IMR-90 (cell line): ENCODE data around the gene EXOC4. TPM values are rescaled to one million over a fixed set of nuclear protein-coding genes. Genes with fewer than 3 reads are reported as not detected.

ENCODE experiments used
- ATAC-seq: fragments of 200-7000 bp; cut with Tn5 transposase; 2 replicates; pipeline ENCODE4 v1.9.1; 2020; ENCODE audit warnings: low read depth, mild to moderate bottlenecking, moderate library complexity
- BruUV-seq: library from RNA; stranded (reverse); fragments of 400-500 nt; replicated peaks from 2 replicates; lab custom pipeline; 2021; lab: Mats Ljungman, UMichigan
- CTCF ChIA-PET: fragments of 300-600 bp; formaldehyde crosslinking; extraction: SDS; loops from one replicate; lab custom pipeline; 2021; ENCODE audit warnings: antibody characterized with exemption; lab: Yijun Ruan, JAX
- POLR2A ChIA-PET: fragments of 300-600 bp; sonication (Branson Sonifier 250); formaldehyde crosslinking; loops from one replicate; lab custom pipeline; 2022; ENCODE audit warnings: antibody characterized with exemption; ENCODE audit not compliant: unreplicated experiment; lab: Charles Lee
- DNase-seq: peaks from one replicate; pipeline ENCODE4 v3.0.0; 2013
- H2AFZ ChIP-seq: replicated peaks from 2 replicates; pipeline ENCODE3; 2013; ENCODE audit warnings: low read length, mild to moderate bottlenecking; ENCODE audit not compliant: poor library complexity
- H2AK5ac ChIP-seq: 2 replicates; pipeline ENCODE4 v1.6.1; 2013; ENCODE audit warnings: low read depth, low read length, inconsistent platforms
- H2AK9ac ChIP-seq: replicated peaks from 2 replicates; pipeline ENCODE3; 2013; ENCODE audit warnings: mild to moderate bottlenecking, low read depth, low read length, moderate library complexity; ENCODE audit not compliant: poor library complexity
- H2BK120ac ChIP-seq: 2 replicates; pipeline ENCODE4 v1.6.1; 2013; ENCODE audit warnings: low read depth, low read length, inconsistent platforms
- H2BK15ac ChIP-seq: 3 replicates; pipeline ENCODE4 v1.6.1; 2013; ENCODE audit warnings: low read depth, low read length, inconsistent platforms
- H2BK20ac ChIP-seq: 2 replicates; pipeline ENCODE4 v1.6.1; 2013; ENCODE audit warnings: low read depth, mild to moderate bottlenecking, inconsistent platforms, low read length, moderate library complexity
- H2BK5ac ChIP-seq: 2 replicates; pipeline ENCODE4 v1.6.1; 2013; ENCODE audit warnings: mild to moderate bottlenecking, low read depth, low read length, inconsistent platforms; ENCODE audit not compliant: poor library complexity, severe bottlenecking
- H3K14ac ChIP-seq: replicated peaks from 2 replicates; pipeline ENCODE4 v1.6.1; 2013; ENCODE audit warnings: low read depth, low read length, inconsistent platforms
- H3K18ac ChIP-seq: 2 replicates; pipeline ENCODE4 v1.6.1; 2013; ENCODE audit warnings: low read depth, low read length, control low read depth
- H3K23ac ChIP-seq: 2 replicates; pipeline ENCODE4 v1.6.1; 2013; ENCODE audit warnings: low read depth, low read length, inconsistent platforms
- H3K27ac ChIP-seq: 2 replicates; pipeline ENCODE4 v1.5.1; 2013; ENCODE audit warnings: mild to moderate bottlenecking, control low read depth, low read length; ENCODE audit not compliant: insufficient read depth
- H3K27me3 ChIP-seq: 2 replicates; pipeline ENCODE4 v1.6.1; 2013; ENCODE audit warnings: low read length; ENCODE audit not compliant: control insufficient read depth, insufficient read depth
- H3K36me3 ChIP-seq: 2 replicates; pipeline ENCODE4 v1.6.1; 2013; ENCODE audit warnings: low read length, mixed read lengths; ENCODE audit not compliant: control insufficient read depth, insufficient read depth
- H3K4ac ChIP-seq: 2 replicates; pipeline ENCODE4 v1.6.1; 2013; ENCODE audit warnings: low read depth, low read length, inconsistent platforms
- H3K4me1 ChIP-seq: 2 replicates; pipeline ENCODE4 v1.6.1; 2013; ENCODE audit warnings: low read length, mixed read lengths; ENCODE audit not compliant: control insufficient read depth, insufficient read depth
- H3K4me2 ChIP-seq: 2 replicates; pipeline ENCODE4 v1.6.1; 2013; ENCODE audit warnings: low read depth, mild to moderate bottlenecking, control low read depth, low read length, moderate library complexity
- H3K4me3 ChIP-seq: 2 replicates; pipeline ENCODE4 v1.5.1; 2013; ENCODE audit warnings: low read depth, mild to moderate bottlenecking, control low read depth, low read length, moderate library complexity; ENCODE audit not compliant: insufficient read depth
- H3K56ac ChIP-seq: 2 replicates; pipeline ENCODE4 v1.6.1; 2013; ENCODE audit warnings: low read length, inconsistent platforms; ENCODE audit not compliant: insufficient read depth; ENCODE audit errors: extremely low read depth
- H3K79me1 ChIP-seq, 2 experiments: 2 replicates each; pipeline ENCODE4 v1.6.1; 2013; ENCODE audit warnings: low read length in 2 of 2, inconsistent platforms in 1 of 2, low read depth in 1 of 2
- H3K9ac ChIP-seq: 2 replicates; pipeline ENCODE4 v1.6.1; 2013; ENCODE audit warnings: low read depth, low read length, control low read depth
- H3K9me1 ChIP-seq: 2 replicates; pipeline ENCODE4 v1.6.1; 2013; ENCODE audit warnings: low read length, inconsistent platforms; ENCODE audit not compliant: insufficient read depth
- H3K9me3 ChIP-seq: 2 replicates; pipeline ENCODE4 v1.6.1; 2013; ENCODE audit warnings: low read length; ENCODE audit not compliant: control insufficient read depth, insufficient read depth
- H4K20me1 ChIP-seq: 2 replicates; pipeline ENCODE4 v1.6.1; 2013; ENCODE audit warnings: low read length, inconsistent platforms; ENCODE audit not compliant: insufficient read depth
- H4K5ac ChIP-seq: 2 replicates; pipeline ENCODE4 v1.6.1; 2013; ENCODE audit warnings: mild to moderate bottlenecking, low read depth, low read length, control low read depth
- H4K8ac ChIP-seq, 2 experiments: 2 replicates each; pipeline ENCODE4 v1.6.1; 2013; ENCODE audit warnings: low read depth in 2 of 2, low read length in 2 of 2, control low read depth in 1 of 2, inconsistent platforms in 1 of 2
- H4K91ac ChIP-seq: 2 replicates; pipeline ENCODE4 v1.6.1; 2013; ENCODE audit warnings: low read depth, low read length, inconsistent platforms; ENCODE audit not compliant: insufficient read depth
- BHLHE40 ChIP-seq: fragments of 150-350 bp; IDR thresholded peaks from 2 replicates; pipeline ENCODE4 v1.6.1; 2016; ENCODE audit warnings: mild to moderate bottlenecking, low read depth, low read length
- CEBPB ChIP-seq: IDR thresholded peaks from 2 replicates; pipeline ENCODE4 v1.6.1; 2012; ENCODE audit warnings: low read depth, low read length, improper control_type of control experiment
- CHD1 ChIP-seq: IDR thresholded peaks from 2 replicates; pipeline ENCODE4 v1.6.1; 2012; ENCODE audit warnings: low read depth, low read length, improper control_type of control experiment
- CTCF ChIP-seq: conservative IDR thresholded peaks from 2 replicates; pipeline ENCODE4 v1.5.1; 2012; ENCODE audit warnings: mild to moderate bottlenecking, low read depth, low read length, improper control_type of control experiment
- ELK1 ChIP-seq: fragments of 150-350 bp; IDR thresholded peaks from 2 replicates; pipeline ENCODE4 v1.6.1; 2016; ENCODE audit warnings: low read depth, mild to moderate bottlenecking, low read length, moderate library complexity, borderline replicate concordance
- MAFK ChIP-seq: IDR thresholded peaks from 2 replicates; pipeline ENCODE4 v1.6.1; 2012; ENCODE audit warnings: low read depth, low read length, improper control_type of control experiment
- MAZ ChIP-seq: IDR thresholded peaks from 2 replicates; pipeline ENCODE4 v1.6.1; 2012; ENCODE audit warnings: low read depth, mild to moderate bottlenecking, low read length, improper control_type of control experiment, moderate library complexity, borderline replicate concordance
- MXI1 ChIP-seq: IDR thresholded peaks from 2 replicates; pipeline ENCODE4 v1.6.1; 2012; ENCODE audit warnings: low read depth, mild to moderate bottlenecking, low read length, moderate library complexity, borderline replicate concordance
- POLR2A ChIP-seq: IDR thresholded peaks from 2 replicates; pipeline ENCODE4 v1.6.1; 2012; ENCODE audit warnings: mild to moderate bottlenecking, low read depth, low read length
- RAD21 ChIP-seq: IDR thresholded peaks from 2 replicates; pipeline ENCODE4 v1.6.1; 2012; ENCODE audit warnings: low read length, improper control_type of control experiment
- RCOR1 ChIP-seq: IDR thresholded peaks from 2 replicates; pipeline ENCODE4 v1.6.1; 2012; ENCODE audit warnings: mild to moderate bottlenecking, low read length, improper control_type of control experiment; ENCODE audit not compliant: insufficient replicate concordance
- RFX5 ChIP-seq: IDR thresholded peaks from 2 replicates; pipeline ENCODE4 v1.8.0; 2012; ENCODE audit warnings: low read depth, mild to moderate bottlenecking, low read length, moderate library complexity
- SMC3 ChIP-seq: fragments of 150-350 bp; IDR thresholded peaks from 2 replicates; pipeline ENCODE4 v1.6.1; 2016; ENCODE audit warnings: low read depth, mild to moderate bottlenecking, antibody characterized with exemption, low read length, moderate library complexity
- dilution Hi-C: fragments of 300-500 bp; cut with HindIII; formaldehyde crosslinking; loops from one replicate; pipeline ENCODE4 v1.14.3; 2018; ENCODE audit warnings: low sequenced_read_pairs; ENCODE audit not compliant: unreplicated experiment
- in situ Hi-C: fragments of 300-500 bp; cut with MboI; formaldehyde crosslinking; loops from 3 replicates; pipeline ENCODE4 v1.14.3; 2019; ENCODE audit warnings: low sequenced_read_pairs, inconsistent platforms, mixed read lengths
- intact Hi-C: fragments of 100-400 bp; cut with micrococcal nuclease; formaldehyde crosslinking; loops from 2 replicates; pipeline ENCODE4 v1.10.0; 2022
- polyA plus RNA-seq, 3 experiments: library from polyadenylated mRNA; depleted of rRNA; stranded (reverse); fragments of >200 nt; gene quantifications; 2 replicates each; pipeline ENCODE4 v1.2.3, GENCODE V29; 2012; ENCODE audit warnings: low replicate concordance in 1 of 3
- total RNA-seq: library from RNA; depleted of rRNA; stranded (reverse); fragments of >200 nt; gene quantifications from 2 replicates; pipeline ENCODE4 v1.2.3, GENCODE V29; 2012
- TF ChIP-seq, protein P1 (sequence below): fragments of 150-350 bp; IDR thresholded peaks from 2 replicates; pipeline ENCODE4 v1.6.1; 2017; ENCODE audit warnings: mild to moderate bottlenecking, antibody characterized with exemption, low read length, low read depth

The EXOC4 gene
- total and polyA plus RNA-seq, 2 of the 4 experiments (the other 2 are of a cell fraction), result 25.4 to 94.6 TPM

GRCh38 chr7:133361806-133362205 lies 108.9 kb downstream of the EXOC4 start:
- TF ChIP-seq RFX5, result no peak
- no peak for TF ChIP-seq MXI1
- TF ChIP-seq RAD21, result no peak
- no peak for TF ChIP-seq ELK1
- TF ChIP-seq MAZ, result no peak
- no peak for TF ChIP-seq BHLHE40
- TF ChIP-seq, protein P1, sequence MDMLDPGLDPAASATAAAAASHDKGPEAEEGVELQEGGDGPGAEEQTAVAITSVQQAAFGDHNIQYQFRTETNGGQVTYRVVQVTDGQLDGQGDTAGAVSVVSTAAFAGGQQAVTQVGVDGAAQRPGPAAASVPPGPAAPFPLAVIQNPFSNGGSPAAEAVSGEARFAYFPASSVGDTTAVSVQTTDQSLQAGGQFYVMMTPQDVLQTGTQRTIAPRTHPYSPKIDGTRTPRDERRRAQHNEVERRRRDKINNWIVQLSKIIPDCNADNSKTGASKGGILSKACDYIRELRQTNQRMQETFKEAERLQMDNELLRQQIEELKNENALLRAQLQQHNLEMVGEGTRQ, result no peak
- no peak for TF ChIP-seq CHD1
- TF ChIP-seq MAFK, result no peak
- no peak for TF ChIP-seq CTCF
- no peak for TF ChIP-seq POLR2A
- TF ChIP-seq CEBPB, result no peak
- TF ChIP-seq RCOR1, result no peak
- TF ChIP-seq SMC3, result no peak
- Histone ChIP-seq H3K27me3 (no peaks in the 10 kb centered on the region), H3K18ac (no peak overlapping the region), H3K4me1 (peaks cover 10% of the 10 kb centered on the region), H3K4ac (no peak overlapping the region), H2AFZ (no peak overlapping the region), H4K5ac (no peak overlapping the region), H2AK9ac (no peak overlapping the region), H2BK5ac (no peak overlapping the region), H3K9me1 (no peaks in the 10 kb centered on the region), H4K20me1 (no peaks in the 10 kb centered on the region), H4K8ac (no peak overlapping the region), H3K9ac (no peak overlapping the region), H3K56ac (no peak overlapping the region), H3K27ac (no peak overlapping the region), H2BK15ac (no peak overlapping the region), H3K36me3 (0 out of 2 replicates have a peak, but pooled peaks cover 1% of the 10 kb centered on the region), H3K23ac (no peak overlapping the region), H3K14ac (no peak overlapping the region), H2BK120ac (no peak overlapping the region), H2BK20ac (no peak overlapping the region), H2AK5ac (no peak overlapping the region), H3K79me1 (peaks cover under 1 to 6% of the 10 kb centered on the region in 2 experiments; a peak in 2 of 4 replicates), H3K9me3 (no peaks in the 10 kb centered on the region), H4K91ac (no peak overlapping the region), H3K4me3 (no peak overlapping the region), H3K4me2 (no peak overlapping the region)
- intact Hi-C loops, result no loop called here
- in situ Hi-C loops, result no loop called here
- CTCF ChIA-PET, result no interaction called here
- POLR2A ChIA-PET, result no interaction called here
- DNase-seq (no peak), ATAC-seq (no peak)
- no TSS peak for BruUV-seq
- dilution Hi-C loops, result no loop called here
